ENCODE data around the gene SLC7A11. TPM values are rescaled to one million over a fixed set of nuclear protein-coding genes. Genes with fewer than 3 reads are reported as not detected.

The SLC7A11 gene
- total RNA-seq, 2 donors from 2014 or later, result 0.99 to 2.6 TPM

- H3K4me1 ChIP-seq (ENCODE audit: control insufficient read depth in 1 of 2, low read depth in 2 of 2), result no peaks in the 10 kb centered on the region
- no peak overlapping the region for H3K4me3 ChIP-seq
- TF ChIP-seq, protein P1, sequence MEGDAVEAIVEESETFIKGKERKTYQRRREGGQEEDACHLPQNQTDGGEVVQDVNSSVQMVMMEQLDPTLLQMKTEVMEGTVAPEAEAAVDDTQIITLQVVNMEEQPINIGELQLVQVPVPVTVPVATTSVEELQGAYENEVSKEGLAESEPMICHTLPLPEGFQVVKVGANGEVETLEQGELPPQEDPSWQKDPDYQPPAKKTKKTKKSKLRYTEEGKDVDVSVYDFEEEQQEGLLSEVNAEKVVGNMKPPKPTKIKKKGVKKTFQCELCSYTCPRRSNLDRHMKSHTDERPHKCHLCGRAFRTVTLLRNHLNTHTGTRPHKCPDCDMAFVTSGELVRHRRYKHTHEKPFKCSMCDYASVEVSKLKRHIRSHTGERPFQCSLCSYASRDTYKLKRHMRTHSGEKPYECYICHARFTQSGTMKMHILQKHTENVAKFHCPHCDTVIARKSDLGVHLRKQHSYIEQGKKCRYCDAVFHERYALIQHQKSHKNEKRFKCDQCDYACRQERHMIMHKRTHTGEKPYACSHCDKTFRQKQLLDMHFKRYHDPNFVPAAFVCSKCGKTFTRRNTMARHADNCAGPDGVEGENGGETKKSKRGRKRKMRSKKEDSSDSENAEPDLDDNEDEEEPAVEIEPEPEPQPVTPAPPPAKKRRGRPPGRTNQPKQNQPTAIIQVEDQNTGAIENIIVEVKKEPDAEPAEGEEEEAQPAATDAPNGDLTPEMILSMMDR (IDR thresholded peaks at IDR 0.05), result no peak
- DNase-seq (ENCODE audit: low spot score) (no peak), ATAC-seq (ENCODE audit: insufficient number of reproducible peaks, low FRiP score, low read depth) (no peak)
- H3K27me3 ChIP-seq (replicated peaks; ENCODE audit: insufficient read depth), result no peaks in the 10 kb centered on the region
- H3K27ac ChIP-seq, result no peak overlapping the region
- no peaks in the 10 kb centered on the region for H3K36me3 ChIP-seq
- no peaks in the 10 kb centered on the region for H3K9me3 ChIP-seq
These were observed 14.5 kb upstream of the SLC7A11 start for GRCh38 chr4:138256608-138257007.

DNA sequence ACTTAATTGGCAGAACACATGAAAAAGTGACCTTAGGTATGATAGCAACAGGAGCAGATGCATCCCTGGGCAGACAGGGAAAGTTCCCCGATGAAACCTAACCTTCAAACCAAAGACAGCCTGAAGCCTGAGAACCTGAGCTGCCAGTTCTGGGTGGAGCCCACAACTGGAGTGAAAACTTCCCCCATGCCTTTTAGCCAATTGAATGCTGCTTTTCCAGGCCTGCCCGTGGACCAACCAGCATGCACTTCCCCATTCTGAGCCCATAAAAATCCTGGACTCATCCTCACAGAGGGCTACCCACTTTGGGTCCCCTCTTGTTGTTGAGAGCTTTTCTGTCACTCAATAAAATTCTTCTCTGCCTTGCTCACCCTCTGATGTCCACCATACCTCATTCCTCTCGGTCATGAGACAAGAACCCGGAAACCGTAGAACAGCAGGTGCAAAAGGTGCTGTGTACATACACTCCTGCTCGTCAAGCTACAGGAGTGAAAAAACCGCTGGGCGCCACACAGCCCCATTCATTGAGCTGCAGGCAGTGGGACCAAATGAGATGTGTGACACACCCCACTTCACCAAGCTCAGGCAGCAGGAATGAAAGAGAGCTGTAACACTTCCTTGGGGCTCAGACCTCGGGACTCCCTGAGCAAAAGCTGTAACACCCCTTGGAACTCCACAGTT, 13.9 kb upstream of the SLC7A11 start:
- Histone ChIP-seq H3K36me3 (no peaks in the 10 kb centered on the region), H3K9me3 (no peaks in the 10 kb centered on the region), H3K4me1 (ENCODE audit: control insufficient read depth in 1 of 2, low read depth in 2 of 2) (no peaks in the 10 kb centered on the region), H3K4me3 (no peak overlapping the region), H3K27ac (no peak overlapping the region), H3K27me3 (replicated peaks; ENCODE audit: insufficient read depth) (no peaks in the 10 kb centered on the region)
- TF ChIP-seq, protein P1 (IDR thresholded peaks at IDR 0.05), result no peak
- ATAC-seq (ENCODE audit: insufficient number of reproducible peaks, low FRiP score, low read depth), result no peak
- no peak for DNase-seq (ENCODE audit: low spot score)

DNA sequence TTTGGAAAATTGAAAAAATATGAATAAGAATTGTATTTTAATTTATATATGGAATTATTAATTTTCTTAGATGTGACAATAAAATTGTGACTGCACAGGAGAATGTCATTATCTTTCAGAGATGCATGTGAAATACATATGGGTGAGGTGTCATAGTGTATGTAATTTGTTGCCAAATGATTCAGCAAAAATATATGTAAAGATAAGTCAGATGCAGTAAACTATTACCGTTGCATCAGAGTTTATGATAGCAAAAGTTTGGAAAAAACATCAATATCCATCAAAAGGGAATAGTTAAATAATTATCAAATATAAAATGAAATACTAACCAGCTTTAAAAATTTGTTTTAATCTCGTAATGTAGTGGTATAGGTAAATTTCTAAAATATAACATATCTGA, 10.4 kb upstream of the SLC7A11 start:
- ATAC-seq (ENCODE audit: insufficient number of reproducible peaks, low FRiP score, low read depth), result no peak
- Histone ChIP-seq H3K36me3 (no peaks in the 10 kb centered on the region), H3K27ac (no peak overlapping the region), H3K4me1 (ENCODE audit: control insufficient read depth in 1 of 2, low read depth in 2 of 2) (no peaks in the 10 kb centered on the region), H3K4me3 (no peak overlapping the region), H3K9me3 (no peaks in the 10 kb centered on the region), H3K27me3 (replicated peaks; ENCODE audit: insufficient read depth) (no peaks in the 10 kb centered on the region)
- TF ChIP-seq, protein P1 (IDR thresholded peaks at IDR 0.05), result no peak
- no peak for DNase-seq (ENCODE audit: low spot score)

DNA sequence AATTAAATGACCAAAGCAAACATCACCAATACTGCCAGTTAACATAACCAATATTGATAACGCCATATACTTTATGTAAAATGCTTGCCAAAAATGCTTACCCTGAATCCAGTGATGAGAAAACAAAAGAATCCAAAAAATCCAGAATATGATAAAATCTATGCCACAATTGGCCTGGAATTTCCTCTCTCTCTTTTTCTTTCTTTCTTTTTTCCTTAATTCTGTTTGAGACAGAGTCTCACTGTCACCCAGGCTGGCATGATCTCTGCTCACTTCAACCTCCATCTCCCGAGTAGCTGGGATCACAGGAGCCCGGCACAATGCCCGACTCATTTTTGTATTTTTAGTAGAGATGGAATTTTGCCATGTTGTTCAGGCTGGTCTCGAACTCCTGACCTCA, 9.8 kb upstream of the SLC7A11 start:
- TF ChIP-seq, protein P1 (IDR thresholded peaks at IDR 0.05), result no peak

DNA sequence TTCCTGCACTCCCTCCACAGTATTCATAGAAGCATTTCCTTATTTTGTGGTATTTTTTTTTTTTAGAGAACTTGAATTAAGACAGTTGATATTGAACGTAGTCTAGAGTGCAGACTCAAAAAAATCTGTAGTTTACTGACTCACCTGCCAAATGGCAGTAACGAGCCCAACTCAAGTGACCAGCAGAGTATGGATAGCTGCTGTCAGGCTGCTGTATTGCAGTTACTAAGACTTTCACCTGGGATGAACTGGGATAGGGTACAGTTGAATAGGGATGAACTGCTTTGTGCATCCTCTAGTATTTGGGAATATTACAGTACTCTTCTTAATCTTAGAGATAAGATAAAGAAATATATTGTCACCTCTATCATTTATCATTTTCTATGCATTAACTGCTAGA, 7.0 kb upstream of the SLC7A11 start:
- Histone ChIP-seq H3K4me1 (ENCODE audit: control insufficient read depth in 1 of 2, low read depth in 2 of 2) (no peaks in the 10 kb centered on the region), H3K36me3 (no peaks in the 10 kb centered on the region), H3K4me3 (no peak overlapping the region), H3K27me3 (replicated peaks; ENCODE audit: insufficient read depth) (no peaks in the 10 kb centered on the region), H3K9me3 (no peaks in the 10 kb centered on the region), H3K27ac (no peak overlapping the region)
- DNase-seq (ENCODE audit: low spot score), result no peak
- no peak for ATAC-seq (ENCODE audit: insufficient number of reproducible peaks, low FRiP score, low read depth)
- TF ChIP-seq, protein P1 (IDR thresholded peaks at IDR 0.05), result no peak

More for the DNA sequence above, 9.8 kb upstream of the SLC7A11 start:
- Histone ChIP-seq H3K9me3 (no peaks in the 10 kb centered on the region), H3K4me1 (ENCODE audit: control insufficient read depth in 1 of 2, low read depth in 2 of 2) (no peaks in the 10 kb centered on the region), H3K27me3 (replicated peaks; ENCODE audit: insufficient read depth) (no peaks in the 10 kb centered on the region), H3K27ac (no peak overlapping the region), H3K4me3 (no peak overlapping the region), H3K36me3 (no peaks in the 10 kb centered on the region)
- DNase-seq (ENCODE audit: low spot score) (no peak), ATAC-seq (ENCODE audit: insufficient number of reproducible peaks, low FRiP score, low read depth) (no peak)

Data from thoracic aorta (tissue), 2 donors.